ENCODE data around the gene MMRN2. TPM values are rescaled to one million over a fixed set of nuclear protein-coding genes. Genes with fewer than 3 reads are reported as not detected.

Gene MMRN2
- total RNA-seq, 1 experiment from 2014 or later = 2.4 TPM

DNA sequence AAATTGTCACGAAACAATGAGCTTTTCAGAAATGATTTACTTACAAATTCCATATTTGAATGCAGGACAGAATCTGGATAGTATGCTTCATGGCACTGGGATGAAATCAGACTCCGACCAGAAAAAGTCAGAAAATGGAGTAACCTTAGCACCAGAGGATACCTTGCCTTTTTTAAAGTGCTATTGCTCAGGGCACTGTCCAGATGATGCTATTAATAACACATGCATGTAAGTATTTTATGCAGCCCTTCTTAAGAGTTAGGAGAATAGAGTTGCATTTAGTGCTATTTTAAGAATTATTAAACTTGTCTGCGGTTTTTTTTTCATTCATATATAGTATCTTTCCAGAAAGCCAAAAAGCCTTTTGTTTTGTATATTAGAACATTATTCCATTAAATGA, 67.4 kb downstream of the MMRN2 start:
- Mint-ChIP-seq H3K36me3 (peaks cover 48% of the 10 kb centered on the region), H3K4me3 (no peak overlapping the region), H3K9me3 (no peaks in the 10 kb centered on the region), H3K27ac (no peak overlapping the region; the same call in 1 of the 2 replicates), H3K27me3 (ENCODE audit: low read depth) (no peaks in the 10 kb centered on the region), H3K4me1 (peaks cover 29% of the 10 kb centered on the region)
- TF ChIP-seq MXD4 (CRISPR knock-in tag; IDR thresholded peaks at IDR 0.05; ENCODE audit: borderline replicate concordance) (no peak), NR2C2 (CRISPR knock-in tag; IDR thresholded peaks at IDR 0.05) (no peak), TCF7 (CRISPR knock-in tag; IDR thresholded peaks at IDR 0.05; ENCODE audit: low read depth) (no peak), ZNF416 (CRISPR knock-in tag; IDR thresholded peaks at IDR 0.05) (no peak), SP1 (CRISPR knock-in tag; conservative IDR thresholded peaks at IDR 0.05) (no peak), ELF4 (CRISPR knock-in tag; IDR thresholded peaks at IDR 0.05; ENCODE audit: low read depth) (no peak), NR1H2 (CRISPR knock-in tag; IDR thresholded peaks at IDR 0.05) (no peak), ZNF671 (CRISPR knock-in tag; IDR thresholded peaks at IDR 0.05) (no peak)
- TF ChIP-seq, protein P1, sequence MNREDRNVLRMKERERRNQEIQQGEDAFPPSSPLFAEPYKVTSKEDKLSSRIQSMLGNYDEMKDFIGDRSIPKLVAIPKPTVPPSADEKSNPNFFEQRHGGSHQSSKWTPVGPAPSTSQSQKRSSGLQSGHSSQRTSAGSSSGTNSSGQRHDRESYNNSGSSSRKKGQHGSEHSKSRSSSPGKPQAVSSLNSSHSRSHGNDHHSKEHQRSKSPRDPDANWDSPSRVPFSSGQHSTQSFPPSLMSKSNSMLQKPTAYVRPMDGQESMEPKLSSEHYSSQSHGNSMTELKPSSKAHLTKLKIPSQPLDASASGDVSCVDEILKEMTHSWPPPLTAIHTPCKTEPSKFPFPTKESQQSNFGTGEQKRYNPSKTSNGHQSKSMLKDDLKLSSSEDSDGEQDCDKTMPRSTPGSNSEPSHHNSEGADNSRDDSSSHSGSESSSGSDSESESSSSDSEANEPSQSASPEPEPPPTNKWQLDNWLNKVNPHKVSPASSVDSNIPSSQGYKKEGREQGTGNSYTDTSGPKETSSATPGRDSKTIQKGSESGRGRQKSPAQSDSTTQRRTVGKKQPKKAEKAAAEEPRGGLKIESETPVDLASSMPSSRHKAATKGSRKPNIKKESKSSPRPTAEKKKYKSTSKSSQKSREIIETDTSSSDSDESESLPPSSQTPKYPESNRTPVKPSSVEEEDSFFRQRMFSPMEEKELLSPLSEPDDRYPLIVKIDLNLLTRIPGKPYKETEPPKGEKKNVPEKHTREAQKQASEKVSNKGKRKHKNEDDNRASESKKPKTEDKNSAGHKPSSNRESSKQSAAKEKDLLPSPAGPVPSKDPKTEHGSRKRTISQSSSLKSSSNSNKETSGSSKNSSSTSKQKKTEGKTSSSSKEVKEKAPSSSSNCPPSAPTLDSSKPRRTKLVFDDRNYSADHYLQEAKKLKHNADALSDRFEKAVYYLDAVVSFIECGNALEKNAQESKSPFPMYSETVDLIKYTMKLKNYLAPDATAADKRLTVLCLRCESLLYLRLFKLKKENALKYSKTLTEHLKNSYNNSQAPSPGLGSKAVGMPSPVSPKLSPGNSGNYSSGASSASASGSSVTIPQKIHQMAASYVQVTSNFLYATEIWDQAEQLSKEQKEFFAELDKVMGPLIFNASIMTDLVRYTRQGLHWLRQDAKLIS (CRISPR knock-in tag; IDR thresholded peaks at IDR 0.05; ENCODE audit: borderline replicate concordance) = no peak
- TF ChIP-seq, protein P2, sequence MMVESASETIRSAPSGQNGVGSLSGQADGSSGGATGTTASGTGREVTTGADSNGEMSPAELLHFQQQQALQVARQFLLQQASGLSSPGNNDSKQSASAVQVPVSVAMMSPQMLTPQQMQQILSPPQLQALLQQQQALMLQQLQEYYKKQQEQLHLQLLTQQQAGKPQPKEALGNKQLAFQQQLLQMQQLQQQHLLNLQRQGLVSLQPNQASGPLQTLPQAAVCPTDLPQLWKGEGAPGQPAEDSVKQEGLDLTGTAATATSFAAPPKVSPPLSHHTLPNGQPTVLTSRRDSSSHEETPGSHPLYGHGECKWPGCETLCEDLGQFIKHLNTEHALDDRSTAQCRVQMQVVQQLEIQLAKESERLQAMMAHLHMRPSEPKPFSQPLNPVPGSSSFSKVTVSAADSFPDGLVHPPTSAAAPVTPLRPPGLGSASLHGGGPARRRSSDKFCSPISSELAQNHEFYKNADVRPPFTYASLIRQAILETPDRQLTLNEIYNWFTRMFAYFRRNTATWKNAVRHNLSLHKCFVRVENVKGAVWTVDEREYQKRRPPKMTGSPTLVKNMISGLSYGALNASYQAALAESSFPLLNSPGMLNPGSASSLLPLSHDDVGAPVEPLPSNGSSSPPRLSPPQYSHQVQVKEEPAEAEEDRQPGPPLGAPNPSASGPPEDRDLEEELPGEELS (CRISPR knock-in tag; IDR thresholded peaks at IDR 0.05) = no peak
- TF ChIP-seq, protein P3, sequence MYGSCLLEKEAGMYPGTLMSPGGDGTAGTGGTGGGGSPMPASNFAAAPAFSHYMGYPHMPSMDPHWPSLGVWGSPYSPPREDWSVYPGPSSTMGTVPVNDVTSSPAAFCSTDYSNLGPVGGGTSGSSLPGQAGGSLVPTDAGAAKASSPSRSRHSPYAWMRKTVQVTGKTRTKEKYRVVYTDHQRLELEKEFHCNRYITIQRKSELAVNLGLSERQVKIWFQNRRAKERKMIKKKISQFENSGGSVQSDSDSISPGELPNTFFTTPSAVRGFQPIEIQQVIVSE (CRISPR knock-in tag; IDR thresholded peaks at IDR 0.05; ENCODE audit: borderline replicate concordance) = no peak
- TF ChIP-seq, protein P4, sequence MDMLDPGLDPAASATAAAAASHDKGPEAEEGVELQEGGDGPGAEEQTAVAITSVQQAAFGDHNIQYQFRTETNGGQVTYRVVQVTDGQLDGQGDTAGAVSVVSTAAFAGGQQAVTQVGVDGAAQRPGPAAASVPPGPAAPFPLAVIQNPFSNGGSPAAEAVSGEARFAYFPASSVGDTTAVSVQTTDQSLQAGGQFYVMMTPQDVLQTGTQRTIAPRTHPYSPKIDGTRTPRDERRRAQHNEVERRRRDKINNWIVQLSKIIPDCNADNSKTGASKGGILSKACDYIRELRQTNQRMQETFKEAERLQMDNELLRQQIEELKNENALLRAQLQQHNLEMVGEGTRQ (CRISPR knock-in tag; IDR thresholded peaks at IDR 0.05) = no peak
- DNase-seq (ENCODE audit: low spot score) (no peak), ATAC-seq (no peak)
- POLR2A ChIA-PET = no interaction called here
- CTCF ChIA-PET = no interaction called here

DNA sequence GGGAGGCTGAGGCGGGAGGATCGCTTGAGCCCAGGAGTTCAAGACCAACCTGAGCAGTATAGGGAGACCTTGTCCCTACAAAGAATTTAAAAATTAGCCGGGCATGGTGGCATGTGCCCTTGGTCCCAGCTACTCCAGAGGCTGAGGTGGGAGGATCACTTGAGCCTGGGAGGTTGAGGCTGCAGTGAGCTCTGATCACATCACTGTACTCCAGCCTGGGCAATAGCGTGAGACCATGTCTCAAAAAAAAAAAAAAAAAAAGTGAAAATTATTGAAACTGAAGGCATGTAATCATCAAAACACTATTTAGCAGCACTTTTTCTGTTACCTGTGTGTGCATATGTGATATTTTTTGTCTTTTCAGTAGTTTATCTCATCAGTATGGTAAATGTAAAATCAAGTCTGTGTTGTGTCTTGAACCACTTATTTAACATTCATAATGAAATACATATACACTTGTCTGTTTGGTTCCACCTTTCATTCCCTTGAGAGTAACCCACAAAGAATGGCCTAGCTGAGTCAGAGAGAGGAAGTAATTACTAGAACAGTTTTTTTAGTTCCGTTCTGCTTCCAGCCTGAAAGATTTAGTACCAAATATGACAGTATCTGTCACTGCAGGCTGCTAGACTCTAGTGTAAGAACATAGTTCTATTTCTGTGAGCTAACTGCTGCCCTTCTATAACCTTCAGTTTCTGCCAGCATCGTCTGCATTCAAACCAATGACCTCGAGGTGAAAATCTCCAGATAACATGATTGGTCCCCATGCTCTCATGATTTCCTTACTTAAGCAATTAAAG, 68.6 kb downstream of the MMRN2 start:
- CTCF ChIA-PET = interaction anchor here (0.6 kb wide), 1 partner anchor 147 kb away, joined by 3 read pairs; no protein-coding TSS in a partner anchor
- Mint-ChIP-seq H3K27ac (peak overlapping the region; percentile 92), H3K4me3 (no peak overlapping the region), H3K4me1 (peaks cover 29% of the 10 kb centered on the region), H3K27me3 (ENCODE audit: low read depth) (no peaks in the 10 kb centered on the region), H3K36me3 (peaks cover 35% of the 10 kb centered on the region), H3K9me3 (no peaks in the 10 kb centered on the region)
- DNase-seq (ENCODE audit: low spot score) (no peak), ATAC-seq (no peak)
- POLR2A ChIA-PET = no interaction called here
- TF ChIP-seq SMAD4 (CRISPR knock-in tag; IDR thresholded peaks at IDR 0.05) = no peak
- TF ChIP-seq, protein P5, sequence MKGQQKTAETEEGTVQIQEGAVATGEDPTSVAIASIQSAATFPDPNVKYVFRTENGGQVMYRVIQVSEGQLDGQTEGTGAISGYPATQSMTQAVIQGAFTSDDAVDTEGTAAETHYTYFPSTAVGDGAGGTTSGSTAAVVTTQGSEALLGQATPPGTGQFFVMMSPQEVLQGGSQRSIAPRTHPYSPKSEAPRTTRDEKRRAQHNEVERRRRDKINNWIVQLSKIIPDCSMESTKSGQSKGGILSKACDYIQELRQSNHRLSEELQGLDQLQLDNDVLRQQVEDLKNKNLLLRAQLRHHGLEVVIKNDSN (CRISPR knock-in tag; IDR thresholded peaks at IDR 0.05) = no peak
- TF ChIP-seq IRF2 (CRISPR knock-in tag; IDR thresholded peaks at IDR 0.05; ENCODE audit: borderline replicate concordance, low read depth) = no peak
- no peak for TF ChIP-seq ZNF263 (CRISPR knock-in tag; IDR thresholded peaks at IDR 0.05; ENCODE audit: low read depth)
- no peak for TF ChIP-seq EMX1 (CRISPR knock-in tag; IDR thresholded peaks at IDR 0.05)

Other genes starting within 250 kb of the MMRN2 start
- 99.7 to 107 TPM (median 104 TPM) in 3 replicates for gene BMPR1A, start 201.0 kb downstream of the MMRN2 start, total RNA-seq (2021)
- 8.4 to 14.3 TPM (median 12.0 TPM) in 3 replicates for gene SNCG, start 984 bp upstream of the MMRN2 start, total RNA-seq (2021)
- gene ADIRF, start 10.9 kb upstream of the MMRN2 start, total RNA-seq (2021) = 0.30 to 1.0 TPM (median 0.70 TPM) in 3 replicates
- gene FAM25A, start 62.7 kb upstream of the MMRN2 start, total RNA-seq (2021) = not detected in 3 replicates
- 98.2 to 103 TPM (median 99.7 TPM) in 3 replicates for gene GLUD1, start 137.2 kb upstream of the MMRN2 start, total RNA-seq (2021)
- gene SHLD2, start 137.6 kb upstream of the MMRN2 start, total RNA-seq (2021) = 22.3 to 27.6 TPM (median 24.0 TPM) in 3 replicates